WTC11 (cell line): Measurements from ENCODE around the gene TMEM218. TPM values are rescaled to one million over a fixed set of nuclear protein-coding genes. Genes with fewer than 3 reads are reported as not detected.
"Not testable (repeated sequence)": the region's sequence is repeated elsewhere in the genome, so short reads cannot be mapped to it uniquely, and the experiment has no call there.

Experiments
- ATAC-seq: fragments of 200-7000 bp; cut with Tn5 transposase; 2 replicates; pipeline ENCODE4 v1.10.0; 2021; ENCODE audit warnings: mild to moderate bottlenecking, moderate library complexity
- CTCF ChIA-PET: fragments of 300-600 bp; sonication (Branson Sonifier 250); formaldehyde crosslinking; loops from one replicate; lab custom pipeline; 2021; ENCODE audit warnings: antibody characterized with exemption; lab: Charles Lee
- POLR2A ChIA-PET: fragments of 350-600 bp; sonication (Branson Sonifier 250); formaldehyde crosslinking; loops from one replicate; lab custom pipeline; 2021; ENCODE audit warnings: antibody characterized with exemption; lab: Charles Lee
- DNase-seq: peaks from one replicate; pipeline ENCODE4 v3.0.0; 2021; ENCODE audit warnings: low spot score
- H3K27ac Mint-ChIP-seq: 2 replicates; pipeline ENCODE4 v1.8.0; 2021; ENCODE audit warnings: mixed read lengths
- H3K27me3 Mint-ChIP-seq: 2 replicates; pipeline ENCODE4 v1.8.0; 2021; ENCODE audit warnings: low read depth, mild to moderate bottlenecking, moderate library complexity, mixed read lengths
- H3K36me3 Mint-ChIP-seq: 2 replicates; pipeline ENCODE4 v1.8.0; 2021; ENCODE audit warnings: mixed read lengths
- H3K4me1 Mint-ChIP-seq: 2 replicates; pipeline ENCODE4 v1.8.0; 2022; ENCODE audit warnings: mixed read lengths
- H3K4me3 Mint-ChIP-seq: 2 replicates; pipeline ENCODE4 v1.8.0; 2021; ENCODE audit warnings: mild to moderate bottlenecking, moderate library complexity, mixed read lengths
- H3K9me3 Mint-ChIP-seq: 2 replicates; pipeline ENCODE4 v1.8.0; 2021; ENCODE audit warnings: mixed read lengths
- CDX4 ChIP-seq: fragments of 250-450 bp; sonication (Bioruptor Pico); IDR thresholded peaks from 2 replicates; pipeline ENCODE4 v1.9.0; 2021; ENCODE audit warnings: moderate library complexity, mild to moderate bottlenecking, inconsistent platforms, borderline replicate concordance
- CREB1 ChIP-seq: sonication (generic); formaldehyde crosslinking; IDR thresholded peaks from 2 replicates; pipeline ENCODE4 v1.8.0; 2023; ENCODE audit warnings: mild to moderate bottlenecking, missing genetic modification reagents
- CREM ChIP-seq: sonication (generic); formaldehyde crosslinking; IDR thresholded peaks from 2 replicates; pipeline ENCODE4 v1.8.1; 2022; ENCODE audit warnings: mild to moderate bottlenecking, missing genetic modification reagents, moderate library complexity
- CTCF ChIP-seq: fragments of 200-600 bp; IDR thresholded peaks from 2 replicates; pipeline ENCODE4 v1.8.0; 2022; ENCODE audit warnings: antibody characterized with exemption
- ERG ChIP-seq: fragments of 250-450 bp; sonication (Bioruptor Pico); IDR thresholded peaks from 2 replicates; pipeline ENCODE4 v1.8.0; 2021; ENCODE audit warnings: mild to moderate bottlenecking
- ETV6 ChIP-seq: sonication (generic); formaldehyde crosslinking; IDR thresholded peaks from 2 replicates; pipeline ENCODE4 v1.8.1; 2022; ENCODE audit warnings: mild to moderate bottlenecking, missing genetic modification reagents
- FOXP4 ChIP-seq: sonication (generic); formaldehyde crosslinking; IDR thresholded peaks from 2 replicates; pipeline ENCODE4 v1.8.0; 2022; ENCODE audit warnings: mild to moderate bottlenecking, missing genetic modification reagents
- IRF2 ChIP-seq: sonication (generic); formaldehyde crosslinking; IDR thresholded peaks from 2 replicates; pipeline ENCODE4 v1.8.0; 2022; ENCODE audit warnings: low read depth, missing genetic modification reagents, borderline replicate concordance
- KAT7 ChIP-seq: sonication (generic); formaldehyde crosslinking; IDR thresholded peaks from 2 replicates; pipeline ENCODE4 v1.8.1; 2023; ENCODE audit warnings: missing genetic modification reagents, mild to moderate bottlenecking, borderline replicate concordance
- MYBL2 ChIP-seq: sonication (generic); formaldehyde crosslinking; IDR thresholded peaks from 2 replicates; pipeline ENCODE4 v1.8.1; 2023; ENCODE audit warnings: mild to moderate bottlenecking, moderate library complexity, missing genetic modification reagents
- NR3C1 ChIP-seq: sonication (generic); formaldehyde crosslinking; conservative IDR thresholded peaks from 2 replicates; pipeline ENCODE4 v1.8.1; 2023; ENCODE audit warnings: low read depth, mild to moderate bottlenecking, missing genetic modification reagents
- OVOL2 ChIP-seq: fragments of 250-450 bp; sonication (Bioruptor Pico); IDR thresholded peaks from 2 replicates; pipeline ENCODE4 v1.9.0; 2021; ENCODE audit warnings: mild to moderate bottlenecking, borderline replicate concordance
- STAT6 ChIP-seq: sonication (generic); formaldehyde crosslinking; conservative IDR thresholded peaks from 2 replicates; pipeline ENCODE4 v1.8.1; 2023; ENCODE audit warnings: mild to moderate bottlenecking, low read depth, missing genetic modification reagents, moderate library complexity
- total RNA-seq: library from RNA; stranded (reverse); gene quantifications from 3 replicates; pipeline ENCODE4 v1.2.3, GENCODE V29; 2021
- TF ChIP-seq, protein P1 (sequence below): sonication (generic); formaldehyde crosslinking; IDR thresholded peaks from 2 replicates; pipeline ENCODE4 v1.8.1; 2023; ENCODE audit warnings: mild to moderate bottlenecking, missing genetic modification reagents, moderate library complexity
- TF ChIP-seq, protein P2 (sequence below): sonication (generic); formaldehyde crosslinking; IDR thresholded peaks from 2 replicates; pipeline ENCODE4 v1.8.1; 2023; ENCODE audit warnings: mild to moderate bottlenecking, missing genetic modification reagents

TMEM218 gene
- total RNA-seq, 1 experiment from 2014 or later: 10.3 TPM

GRCh38 chr11:125056931-125057692 is 54.3 kb downstream of the TMEM218 start:
- DNase-seq (no peak), ATAC-seq (no peak)
- Mint-ChIP-seq H3K36me3 (no peaks in the 10 kb centered on the region), H3K27me3 (peaks cover 20% of the 10 kb centered on the region), H3K9me3 (no peaks in the 10 kb centered on the region), H3K4me1 (no peaks in the 10 kb centered on the region), H3K4me3 (no peak overlapping the region), H3K27ac (no peak overlapping the region)
- CTCF ChIA-PET: no interaction called here
- POLR2A ChIA-PET: no interaction called here
- TF ChIP-seq MYBL2 (CRISPR knock-in tag): no peak
- no peak for TF ChIP-seq CDX4
- no peak for TF ChIP-seq CREB1
- TF ChIP-seq NR3C1 (CRISPR knock-in tag): no peak
- TF ChIP-seq STAT6: no peak

DNA sequence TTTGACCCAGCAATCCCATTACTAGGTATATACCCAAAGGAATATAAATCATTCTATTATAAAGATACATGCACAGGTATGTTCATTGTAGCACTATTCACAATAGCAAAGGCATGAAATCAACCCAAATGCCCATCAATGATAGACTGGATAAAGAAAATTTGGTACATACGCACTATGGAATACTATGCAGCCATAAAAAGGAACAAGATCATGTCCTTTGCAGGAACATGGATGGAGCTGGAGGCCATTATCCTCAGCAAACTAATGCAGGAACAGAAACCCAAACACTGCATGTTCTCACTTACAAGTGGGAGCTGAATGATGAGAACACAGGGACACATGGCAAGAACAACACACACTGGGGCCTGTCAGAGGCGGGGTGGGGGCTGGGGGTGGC is 55.3 kb downstream of the TMEM218 start:
- H3K36me3 Mint-ChIP-seq, ATAC-seq, DNase-seq, POLR2A ChIA-PET, H3K27ac Mint-ChIP-seq, H3K9me3 Mint-ChIP-seq, CTCF ChIA-PET, H3K4me3 Mint-ChIP-seq, H3K4me1 Mint-ChIP-seq: not testable (repeated sequence)
- peaks cover 10% of the 10 kb centered on the region for H3K27me3 Mint-ChIP-seq

DNA sequence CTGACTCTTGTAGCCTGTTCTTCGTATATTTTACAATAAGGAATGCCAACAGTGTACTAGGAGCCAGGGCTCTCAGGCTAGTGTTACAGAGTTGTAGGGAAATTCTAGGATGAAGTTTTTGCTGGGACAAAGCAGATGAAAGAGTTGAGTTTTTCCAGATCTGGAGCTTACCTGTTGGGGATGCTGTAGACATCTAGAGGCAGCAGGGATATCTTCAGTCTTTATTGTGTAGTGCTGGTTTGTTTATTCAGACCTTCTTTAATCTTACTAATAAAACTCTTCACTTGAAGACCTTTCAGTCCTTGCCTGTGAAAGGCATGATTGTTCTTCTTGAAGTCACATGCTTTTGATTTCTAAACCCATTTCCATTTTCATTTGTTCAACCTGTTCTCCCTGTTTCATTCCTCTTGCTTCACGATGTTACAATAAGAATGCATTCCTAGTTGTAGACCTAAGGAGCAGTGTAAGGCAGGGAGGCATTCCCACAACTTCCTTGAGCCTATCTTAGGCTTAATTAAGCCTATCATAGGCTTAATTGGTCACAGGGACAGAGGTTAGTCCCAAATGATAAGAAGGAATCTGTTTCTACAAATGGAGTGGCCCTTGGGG is 56.2 kb downstream of the TMEM218 start:
- no peaks in the 10 kb centered on the region for H3K36me3 Mint-ChIP-seq
- POLR2A ChIA-PET: no interaction called here
- H3K4me1 Mint-ChIP-seq: no peaks in the 10 kb centered on the region
- H3K27ac Mint-ChIP-seq: no peak overlapping the region
- DNase-seq: no peak
- CTCF ChIA-PET: no interaction called here
- H3K4me3 Mint-ChIP-seq: no peak overlapping the region
- no peaks in the 10 kb centered on the region for H3K9me3 Mint-ChIP-seq
- no peak for ATAC-seq
- peaks cover 3% of the 10 kb centered on the region; the same call in 1 of the 2 replicates for H3K27me3 Mint-ChIP-seq
- TF ChIP-seq ERG (CRISPR knock-in tag) (no peak), IRF2 (CRISPR knock-in tag) (no peak), NR3C1 (CRISPR knock-in tag) (no peak), CREM (no peak), OVOL2 (CRISPR knock-in tag) (no peak), STAT6 (no peak), FOXP4 (no peak), ETV6 (CRISPR knock-in tag) (no peak), CTCF (no peak), KAT7 (no peak)
- TF ChIP-seq, protein P1, sequence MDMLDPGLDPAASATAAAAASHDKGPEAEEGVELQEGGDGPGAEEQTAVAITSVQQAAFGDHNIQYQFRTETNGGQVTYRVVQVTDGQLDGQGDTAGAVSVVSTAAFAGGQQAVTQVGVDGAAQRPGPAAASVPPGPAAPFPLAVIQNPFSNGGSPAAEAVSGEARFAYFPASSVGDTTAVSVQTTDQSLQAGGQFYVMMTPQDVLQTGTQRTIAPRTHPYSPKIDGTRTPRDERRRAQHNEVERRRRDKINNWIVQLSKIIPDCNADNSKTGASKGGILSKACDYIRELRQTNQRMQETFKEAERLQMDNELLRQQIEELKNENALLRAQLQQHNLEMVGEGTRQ (CRISPR knock-in tag): no peak
- TF ChIP-seq, protein P2, sequence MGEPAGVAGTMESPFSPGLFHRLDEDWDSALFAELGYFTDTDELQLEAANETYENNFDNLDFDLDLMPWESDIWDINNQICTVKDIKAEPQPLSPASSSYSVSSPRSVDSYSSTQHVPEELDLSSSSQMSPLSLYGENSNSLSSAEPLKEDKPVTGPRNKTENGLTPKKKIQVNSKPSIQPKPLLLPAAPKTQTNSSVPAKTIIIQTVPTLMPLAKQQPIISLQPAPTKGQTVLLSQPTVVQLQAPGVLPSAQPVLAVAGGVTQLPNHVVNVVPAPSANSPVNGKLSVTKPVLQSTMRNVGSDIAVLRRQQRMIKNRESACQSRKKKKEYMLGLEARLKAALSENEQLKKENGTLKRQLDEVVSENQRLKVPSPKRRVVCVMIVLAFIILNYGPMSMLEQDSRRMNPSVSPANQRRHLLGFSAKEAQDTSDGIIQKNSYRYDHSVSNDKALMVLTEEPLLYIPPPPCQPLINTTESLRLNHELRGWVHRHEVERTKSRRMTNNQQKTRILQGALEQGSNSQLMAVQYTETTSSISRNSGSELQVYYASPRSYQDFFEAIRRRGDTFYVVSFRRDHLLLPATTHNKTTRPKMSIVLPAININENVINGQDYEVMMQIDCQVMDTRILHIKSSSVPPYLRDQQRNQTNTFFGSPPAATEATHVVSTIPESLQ: no peak
